ENCODE measurements around the gene RNF126. TPM values are rescaled to one million over a fixed set of nuclear protein-coding genes. Genes with fewer than 3 reads are reported as not detected.
A peak's percentile ranks its signal among the peaks of the same experiment; 100 is the strongest.

The RNF126 gene
- polyA plus RNA-seq, 1 donor from 2014 or later: 33.7 TPM

GRCh38 chr19:677201-677600 is 14.2 kb upstream of the RNF126 start:
- no peak overlapping the region for H3K9ac ChIP-seq (ENCODE audit: low read length)
- H3F3A ChIP-seq (ENCODE audit: insufficient read depth, low read length, poor library complexity, severe bottlenecking): no peaks in the 10 kb centered on the region
- TF ChIP-seq SMC3 (conservative IDR thresholded peaks at IDR 0.05; ENCODE audit: poor library complexity) (no peak), EZH2 (IDR thresholded peaks at IDR 0.05; ENCODE audit: borderline replicate concordance, insufficient read depth, low read length, poor library complexity, severe bottlenecking) (no peak), CTCF (IDR thresholded peaks at IDR 0.05; ENCODE audit: poor library complexity, severe bottlenecking) (no peak), EP300 (conservative IDR thresholded peaks at IDR 0.05; ENCODE audit: poor library complexity, severe bottlenecking) (no peak), TAF1 (IDR thresholded peaks at IDR 0.05; ENCODE audit: low read depth) (no peak), MXI1 (conservative IDR thresholded peaks at IDR 0.05; ENCODE audit: poor library complexity, severe bottlenecking) (no peak), RAD21 (conservative IDR thresholded peaks at IDR 0.05) (no peak), POLR2AphosphoS5 (IDR thresholded peaks at IDR 0.05) (no peak), REST (IDR thresholded peaks at IDR 0.05; ENCODE audit: borderline replicate concordance) (no peak)
- no peaks in the 10 kb centered on the region for H3K9me2 ChIP-seq (ENCODE audit: insufficient read depth, low read length)
- H3K79me2 ChIP-seq (replicated peaks; ENCODE audit: insufficient read depth, low read length): no peaks in the 10 kb centered on the region
- no peak overlapping the region for H3K4me2 ChIP-seq (ENCODE audit: low read length)
- H3K27ac ChIP-seq (ENCODE audit: low read length): no peak overlapping the region
- no peak overlapping the region for H2AFZ ChIP-seq (ENCODE audit: low read depth, low read length)
- no peaks in the 10 kb centered on the region for H3K36me3 ChIP-seq (ENCODE audit: insufficient read depth, low read length)
- no peaks in the 10 kb centered on the region for H3K9me3 ChIP-seq (ENCODE audit: low read length)
- peaks cover 3% of the 10 kb centered on the region for H3K27me3 ChIP-seq (ENCODE audit: insufficient read depth, low read depth, low read length)
- no peaks in the 10 kb centered on the region for H4K20me1 ChIP-seq (ENCODE audit: insufficient read depth)
- no peak overlapping the region for H3K4me3 ChIP-seq (ENCODE audit: low read length)

GRCh38 chr19:676339-677105 is 13.5 kb upstream of the RNF126 start, which contains the start of gene FSTL3:
TSS of gene FSTL3 (plus strand) at chr19:676392. CDS start at chr19:676424, 32 bp downstream.
- Histone ChIP-seq H3K9ac (ENCODE audit: low read length) (peak within 1 kb of the TSS; percentile 39), H3K27ac (ENCODE audit: low read length) (no peak within 1 kb of the TSS), H2AFZ (ENCODE audit: low read depth, low read length) (no peak within 1 kb of the TSS), H3K27me3 (ENCODE audit: insufficient read depth, low read depth, low read length) (peaks cover 3% of the 10 kb centered on the region), H3K79me2 (replicated peaks; ENCODE audit: insufficient read depth, low read length) (no peaks in the 10 kb centered on the region), H3K36me3 (ENCODE audit: insufficient read depth, low read length) (no peaks in the 10 kb centered on the region), H3K4me3 (ENCODE audit: low read length) (peak within 1 kb of the TSS; percentile 7), H4K20me1 (ENCODE audit: insufficient read depth) (no peaks in the 10 kb centered on the region), H3K9me2 (ENCODE audit: insufficient read depth, low read length) (no peaks in the 10 kb centered on the region), H3K4me2 (ENCODE audit: low read length) (no peak within 1 kb of the TSS), H3K9me3 (ENCODE audit: low read length) (no peaks in the 10 kb centered on the region), H3F3A (ENCODE audit: insufficient read depth, low read length, poor library complexity, severe bottlenecking) (no peaks in the 10 kb centered on the region)
- TF ChIP-seq EP300 (conservative IDR thresholded peaks at IDR 0.05; ENCODE audit: poor library complexity, severe bottlenecking): no peak
- TF ChIP-seq CTCF (IDR thresholded peaks at IDR 0.05; ENCODE audit: poor library complexity, severe bottlenecking): no peak
- no peak for TF ChIP-seq REST (IDR thresholded peaks at IDR 0.05; ENCODE audit: borderline replicate concordance)
- TF ChIP-seq POLR2AphosphoS5 (IDR thresholded peaks at IDR 0.05): no peak
- TF ChIP-seq MXI1 (conservative IDR thresholded peaks at IDR 0.05; ENCODE audit: poor library complexity, severe bottlenecking): no peak

All from neural cell (in vitro differentiated cells).